HG03469 (cell line): ENCODE measurements around the gene C11orf98.
"Not testable (repeated sequence)": the region's sequence is repeated elsewhere in the genome, so short reads cannot be mapped to it uniquely, and the experiment has no call there.

Experiments used
- ATAC-seq: cut with Tn5 transposase; IDR thresholded peaks from one replicate; pipeline ENCODE4 v1.9.1; 2021; ENCODE audit warnings: mild to moderate bottlenecking, moderate library complexity, moderate number of reproducible peaks; ENCODE audit not compliant: unreplicated experiment

Gene C11orf98

GRCh38 chr11:62665075-62665598 is at the start of gene C11orf98, which contains the start of gene CSKMT:
C11orf98 (minus strand) TSS chr11:62665210; CDS start chr11:62665169, 41 bp downstream.
CSKMT (plus strand) TSS chr11:62665312; CDS start chr11:62665880, 568 bp downstream.
- peak; percentile 55 for ATAC-seq

GRCh38 chr11:62713343-62713742 is 48.3 kb upstream of the C11orf98 start:
- no peak for ATAC-seq

GRCh38 chr11:62712861-62713260 is 47.9 kb upstream of the C11orf98 start:
- ATAC-seq, result no peak

- ATAC-seq, result no peak
These were observed 47.3 kb upstream of the C11orf98 start for GRCh38 chr11:62712276-62712812.

GRCh38 chr11:62710001-62710345 is 45.0 kb upstream of the C11orf98 start:
- no peak for ATAC-seq

- ATAC-seq, result peak; percentile 42
These were observed 44.4 kb upstream of the C11orf98 start for GRCh38 chr11:62709247-62710000.

GRCh38 chr11:62708793-62709192 is 43.8 kb upstream of the C11orf98 start:
- no peak for ATAC-seq

GRCh38 chr11:62708392-62708791 is 43.4 kb upstream of the C11orf98 start:
- no peak for ATAC-seq

- ATAC-seq, result no peak
These were observed 42.4 kb upstream of the C11orf98 start, which contains the start of the genes BSCL2 and GNG3 for GRCh38 chr11:62707277-62707861. BSCL2 (minus strand) TSS chr11:62707424; CDS start chr11:62707195, 229 bp downstream. GNG3 (plus strand) TSS chr11:62707676; CDS start chr11:62708296, 620 bp downstream.

GRCh38 chr11:62706850-62707247 is 41.8 kb upstream of the C11orf98 start:
- ATAC-seq, result no peak

GRCh38 chr11:62705880-62706849 is 41.2 kb upstream of the C11orf98 start:
- peak; percentile 31 for ATAC-seq

GRCh38 chr11:62705413-62705812 is 40.4 kb upstream of the C11orf98 start:
- ATAC-seq, result no peak

- ATAC-seq, result not testable (repeated sequence)
These were observed 38.9 kb upstream of the C11orf98 start for GRCh38 chr11:62703921-62704320.

- ATAC-seq, result no peak
These were observed 37.2 kb upstream of the C11orf98 start for GRCh38 chr11:62702246-62702645.

- ATAC-seq, result no peak
These were observed 29.6 kb upstream of the C11orf98 start for GRCh38 chr11:62694455-62695167.

- not testable (repeated sequence) for ATAC-seq
These were observed 28.6 kb upstream of the C11orf98 start for GRCh38 chr11:62693624-62694023.

GRCh38 chr11:62689421-62690183 is 24.6 kb upstream of the C11orf98 start, which contains the start of gene LRRN4CL:
LRRN4CL (minus strand) TSS chr11:62689530; CDS start chr11:62688508, 1,022 bp downstream.
- ATAC-seq, result no peak

- no peak for ATAC-seq
These were observed 23.5 kb upstream of the C11orf98 start for GRCh38 chr11:62688491-62688890.
